HEK293 (cell line): ENCODE data around the gene MSANTD2.

Source experiments
- MZF1 ChIP-seq: fragments of 450-650 bp; formaldehyde crosslinking; IDR thresholded peaks from 2 replicates; pipeline ENCODE4 v1.5.1; 2017; ENCODE audit warnings: missing biosample characterization, missing genetic modification characterization, borderline replicate concordance
- ZBTB20 ChIP-seq: fragments of 450-650 bp; formaldehyde crosslinking; IDR thresholded peaks from 2 replicates; pipeline ENCODE4 v1.5.1; 2016; ENCODE audit warnings: missing biosample characterization, missing genetic modification characterization
- ZNF146 ChIP-seq: fragments of 450-650 bp; formaldehyde crosslinking; IDR thresholded peaks from 2 replicates; pipeline ENCODE4 v1.5.1; 2016; ENCODE audit warnings: missing biosample characterization, missing genetic modification characterization
- ZNF639 ChIP-seq: fragments of 450-650 bp; formaldehyde crosslinking; IDR thresholded peaks from 2 replicates; pipeline ENCODE4 v1.5.1; 2016; ENCODE audit warnings: missing biosample characterization, missing genetic modification characterization
- ZNF645 ChIP-seq: fragments of 450-650 bp; formaldehyde crosslinking; IDR thresholded peaks from 2 replicates; pipeline ENCODE4; 2016; ENCODE audit warnings: missing biosample characterization, missing genetic modification characterization
- ZSCAN4 ChIP-seq: fragments of 450-650 bp; formaldehyde crosslinking; IDR thresholded peaks from 2 replicates; pipeline ENCODE4 v1.5.1; 2017; ENCODE audit warnings: missing biosample characterization, missing genetic modification characterization
- TF ChIP-seq, protein P1 (sequence below): fragments of 450-650 bp; formaldehyde crosslinking; IDR thresholded peaks from 2 replicates; pipeline ENCODE4 v1.5.1; 2016; ENCODE audit warnings: missing biosample characterization, missing genetic modification characterization
- TF ChIP-seq, protein P2 (sequence below): fragments of 450-650 bp; formaldehyde crosslinking; conservative IDR thresholded peaks from 2 replicates; pipeline ENCODE4 v1.5.1; 2016; ENCODE audit warnings: low read depth, missing biosample characterization, missing genetic modification characterization

- TF ChIP-seq ZNF645 (tag by site-specific recombination) (no peak), ZBTB20 (tag by site-specific recombination) (no peak), ZSCAN4 (tag by site-specific recombination) (no peak), ZNF146 (tag by site-specific recombination) (no peak), MZF1 (no peak), ZNF639 (no peak)
- TF ChIP-seq, protein P1, sequence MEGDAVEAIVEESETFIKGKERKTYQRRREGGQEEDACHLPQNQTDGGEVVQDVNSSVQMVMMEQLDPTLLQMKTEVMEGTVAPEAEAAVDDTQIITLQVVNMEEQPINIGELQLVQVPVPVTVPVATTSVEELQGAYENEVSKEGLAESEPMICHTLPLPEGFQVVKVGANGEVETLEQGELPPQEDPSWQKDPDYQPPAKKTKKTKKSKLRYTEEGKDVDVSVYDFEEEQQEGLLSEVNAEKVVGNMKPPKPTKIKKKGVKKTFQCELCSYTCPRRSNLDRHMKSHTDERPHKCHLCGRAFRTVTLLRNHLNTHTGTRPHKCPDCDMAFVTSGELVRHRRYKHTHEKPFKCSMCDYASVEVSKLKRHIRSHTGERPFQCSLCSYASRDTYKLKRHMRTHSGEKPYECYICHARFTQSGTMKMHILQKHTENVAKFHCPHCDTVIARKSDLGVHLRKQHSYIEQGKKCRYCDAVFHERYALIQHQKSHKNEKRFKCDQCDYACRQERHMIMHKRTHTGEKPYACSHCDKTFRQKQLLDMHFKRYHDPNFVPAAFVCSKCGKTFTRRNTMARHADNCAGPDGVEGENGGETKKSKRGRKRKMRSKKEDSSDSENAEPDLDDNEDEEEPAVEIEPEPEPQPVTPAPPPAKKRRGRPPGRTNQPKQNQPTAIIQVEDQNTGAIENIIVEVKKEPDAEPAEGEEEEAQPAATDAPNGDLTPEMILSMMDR (tag by site-specific recombination): no peak
- TF ChIP-seq, protein P2, sequence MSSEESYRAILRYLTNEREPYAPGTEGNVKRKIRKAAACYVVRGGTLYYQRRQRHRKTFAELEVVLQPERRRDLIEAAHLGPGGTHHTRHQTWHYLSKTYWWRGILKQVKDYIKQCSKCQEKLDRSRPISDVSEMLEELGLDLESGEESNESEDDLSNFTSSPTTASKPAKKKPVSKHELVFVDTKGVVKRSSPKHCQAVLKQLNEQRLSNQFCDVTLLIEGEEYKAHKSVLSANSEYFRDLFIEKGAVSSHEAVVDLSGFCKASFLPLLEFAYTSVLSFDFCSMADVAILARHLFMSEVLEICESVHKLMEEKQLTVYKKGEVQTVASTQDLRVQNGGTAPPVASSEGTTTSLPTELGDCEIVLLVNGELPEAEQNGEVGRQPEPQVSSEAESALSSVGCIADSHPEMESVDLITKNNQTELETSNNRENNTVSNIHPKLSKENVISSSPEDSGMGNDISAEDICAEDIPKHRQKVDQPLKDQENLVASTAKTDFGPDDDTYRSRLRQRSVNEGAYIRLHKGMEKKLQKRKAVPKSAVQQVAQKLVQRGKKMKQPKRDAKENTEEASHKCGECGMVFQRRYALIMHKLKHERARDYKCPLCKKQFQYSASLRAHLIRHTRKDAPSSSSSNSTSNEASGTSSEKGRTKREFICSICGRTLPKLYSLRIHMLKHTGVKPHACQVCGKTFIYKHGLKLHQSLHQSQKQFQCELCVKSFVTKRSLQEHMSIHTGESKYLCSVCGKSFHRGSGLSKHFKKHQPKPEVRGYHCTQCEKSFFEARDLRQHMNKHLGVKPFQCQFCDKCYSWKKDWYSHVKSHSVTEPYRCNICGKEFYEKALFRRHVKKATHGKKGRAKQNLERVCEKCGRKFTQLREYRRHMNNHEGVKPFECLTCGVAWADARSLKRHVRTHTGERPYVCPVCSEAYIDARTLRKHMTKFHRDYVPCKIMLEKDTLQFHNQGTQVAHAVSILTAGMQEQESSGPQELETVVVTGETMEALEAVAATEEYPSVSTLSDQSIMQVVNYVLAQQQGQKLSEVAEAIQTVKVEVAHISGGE (tag by site-specific recombination): no peak
Observed at GRCh38 chr11:124829986-124830385, 29.8 kb upstream of the MSANTD2 start.
